Nucleus accumbens (tissue), 56 donors: ENCODE results near the gene HOXA7.

Source experiments
- DNase-seq, 56 donors: peaks; one replicate each; lab custom pipeline; 2025; lab: John Stamatoyannopoulos, UW

The HOXA7 gene

GRCh38 chr7:27139334-27140125 lies 16.9 kb downstream of the HOXA7 start:
- DNase-seq = no peak

- DNase-seq = no peak
Measured at GRCh38 chr7:27138985-27139333, 17.5 kb downstream of the HOXA7 start.

GRCh38 chr7:27138472-27138871 lies 18.0 kb downstream of the HOXA7 start:
- DNase-seq = no peak

- no peak for DNase-seq
Measured at GRCh38 chr7:27137640-27138315, 18.7 kb downstream of the HOXA7 start.

- DNase-seq = no peak
Measured at GRCh38 chr7:27134392-27134791, 22.1 kb downstream of the HOXA7 start.

GRCh38 chr7:27133409-27134231 lies 22.9 kb downstream of the HOXA7 start:
- DNase-seq = no peak

- no peak for DNase-seq
Measured at GRCh38 chr7:27132978-27133377, 23.5 kb downstream of the HOXA7 start.

- no peak for DNase-seq
Measured at GRCh38 chr7:27132214-27132613, 24.3 kb downstream of the HOXA7 start.

- no peak for DNase-seq
Measured at GRCh38 chr7:27131390-27131819, 25.1 kb downstream of the HOXA7 start.

GRCh38 chr7:27130540-27131389 lies 25.7 kb downstream of the HOXA7 start, which contains the start of gene HOXA4:
Gene HOXA4 (minus strand): TSS chr7:27130757. CDS start chr7:27130733, 24 bp downstream.
- DNase-seq = peak in 7 of 56 donors; percentile 2 to 32 (median 5)

GRCh38 chr7:27129729-27130539 lies 26.5 kb downstream of the HOXA7 start:
- DNase-seq = no peak

GRCh38 chr7:27128776-27129728 lies 27.4 kb downstream of the HOXA7 start:
- DNase-seq = no peak

GRCh38 chr7:27128034-27128433 lies 28.4 kb downstream of the HOXA7 start:
- no peak for DNase-seq

GRCh38 chr7:27126596-27127327 lies 29.7 kb downstream of the HOXA7 start:
- no peak for DNase-seq

- DNase-seq = no peak
Measured at GRCh38 chr7:27125986-27126394, 30.5 kb downstream of the HOXA7 start.

GRCh38 chr7:27124902-27125689 lies 31.4 kb downstream of the HOXA7 start:
- DNase-seq = no peak
